Immature natural killer cell (primary cell): ENCODE data around the gene TMEM229B. TPM values are rescaled to one million over a fixed set of nuclear protein-coding genes. Genes with fewer than 3 reads are reported as not detected.

Experiments used
- DNase-seq, 3 donors: peaks; one replicate each; pipeline ENCODE4 v3.0.0; 2022; ENCODE audit warnings: mixed read lengths in 1 of 3
- H3K27ac Mint-ChIP-seq, 6 donors: one replicate each; pipeline ENCODE4 v1.8.0; 2020; ENCODE audit warnings: mixed read lengths in 6 of 6, mild to moderate bottlenecking in 5 of 6, inconsistent platforms in 4 of 6, moderate library complexity in 3 of 6
- H3K27me3 Mint-ChIP-seq, 3 donors: one replicate each; pipeline ENCODE4 v1.8.0; 2020 to 2021; ENCODE audit warnings: low read depth in 3 of 3, mild to moderate bottlenecking in 3 of 3, mixed read lengths in 3 of 3, moderate library complexity in 3 of 3, inconsistent platforms in 1 of 3
- H3K36me3 Mint-ChIP-seq, 3 donors: one replicate each; pipeline ENCODE4 v1.8.0; 2020; ENCODE audit warnings: mixed read lengths in 3 of 3, inconsistent platforms in 2 of 3, mild to moderate bottlenecking in 2 of 3
- H3K4me1 Mint-ChIP-seq, 2 donors: one replicate each; pipeline ENCODE4 v1.8.0; 2020; ENCODE audit warnings: inconsistent platforms in 2 of 2, mild to moderate bottlenecking in 2 of 2, mixed read lengths in 2 of 2, moderate library complexity in 1 of 2
- H3K4me3 Mint-ChIP-seq, 5 donors: one replicate each; pipeline ENCODE4 v1.8.0; 2020; ENCODE audit warnings: mild to moderate bottlenecking in 5 of 5, mixed read lengths in 5 of 5, inconsistent platforms in 3 of 5, moderate library complexity in 3 of 5
- H3K9me3 Mint-ChIP-seq, 6 donors: one replicate each; pipeline ENCODE4 v1.8.0; 2020; ENCODE audit warnings: mild to moderate bottlenecking in 6 of 6, mixed read lengths in 6 of 6, inconsistent platforms in 4 of 6, moderate library complexity in 3 of 6
- polyA plus RNA-seq, 3 donors: library from polyadenylated mRNA; unstranded; fragments of 300-500 nt; fragmentation: Illumina TruSeq; gene quantifications; one replicate each; pipeline ENCODE4 v1.2.3, GENCODE V29; 2021

TMEM229B gene
- polyA plus RNA-seq, 3 donors from 2014 or later: 28.0 to 67.1 (median 35.8) TPM

DNA sequence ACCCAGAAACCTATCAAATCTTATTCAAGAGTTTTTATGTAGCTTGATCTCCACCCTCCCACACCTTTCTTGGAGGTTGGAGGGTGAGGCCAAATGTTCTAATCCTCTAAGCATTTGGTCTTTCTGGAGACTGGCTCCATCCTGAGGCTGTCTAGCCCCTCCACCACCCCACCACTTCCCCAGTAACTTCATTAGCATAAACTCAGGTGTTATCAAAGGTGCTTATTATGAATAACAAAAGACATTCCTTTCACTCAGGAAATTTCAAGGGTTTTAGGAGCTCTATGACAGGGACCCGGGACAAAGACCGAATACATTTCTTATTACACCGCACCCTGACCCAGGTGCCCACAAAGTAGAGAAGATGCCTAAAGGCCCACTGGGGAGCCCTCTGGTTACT, 2.8 kb upstream of the TMEM229B start:
- H3K27ac Mint-ChIP-seq: peak overlapping the region in 5 of 6 donors; percentile 34 to 98 (median 71)
- peaks cover 2 to 11% (median 8%) of the 10 kb centered on the region in 6 donors for H3K9me3 Mint-ChIP-seq
- DNase-seq: no peak
- no peak overlapping the region for H3K4me3 Mint-ChIP-seq
- H3K4me1 Mint-ChIP-seq: peaks cover 42 to 57% of the 10 kb centered on the region in 2 donors
- peaks cover 10 to 26% (median 15%) of the 10 kb centered on the region in 3 donors for H3K36me3 Mint-ChIP-seq
- H3K27me3 Mint-ChIP-seq: peaks cover 4 to 13% (median 7%) of the 10 kb centered on the region in 3 donors

DNA sequence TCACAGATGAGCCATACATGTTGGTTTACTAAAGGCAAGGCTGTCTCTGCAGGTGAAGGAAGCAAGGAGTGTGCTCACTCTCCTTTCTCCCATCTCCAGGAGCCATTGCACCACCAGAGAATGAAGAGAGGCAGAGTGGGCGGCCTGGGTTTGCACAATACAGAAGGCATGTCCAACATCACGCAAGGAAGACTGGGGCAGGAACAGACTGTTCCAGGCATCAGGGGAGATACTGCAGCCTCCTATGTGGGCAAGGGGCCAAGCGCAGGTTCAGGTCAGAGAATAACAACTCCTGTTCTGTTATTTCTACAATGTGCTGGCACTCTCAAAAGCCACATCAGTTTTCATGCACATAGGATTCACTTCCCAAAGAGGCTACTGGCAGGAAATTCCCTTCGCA, 1.7 kb upstream of the TMEM229B start:
- H3K36me3 Mint-ChIP-seq: peaks cover 14 to 37% (median 20%) of the 10 kb centered on the region in 3 donors
- no peak for DNase-seq
- H3K9me3 Mint-ChIP-seq: peaks cover 2 to 11% (median 8%) of the 10 kb centered on the region in 6 donors
- H3K27me3 Mint-ChIP-seq: peaks cover 4 to 13% (median 7%) of the 10 kb centered on the region in 3 donors
- peak overlapping the region; percentile 28 to 98 (median 96) for H3K27ac Mint-ChIP-seq
- H3K4me1 Mint-ChIP-seq: peaks cover 52 to 68% of the 10 kb centered on the region in 2 donors
- H3K4me3 Mint-ChIP-seq: peak overlapping the region in 1 of 5 donors; percentile 83

DNA sequence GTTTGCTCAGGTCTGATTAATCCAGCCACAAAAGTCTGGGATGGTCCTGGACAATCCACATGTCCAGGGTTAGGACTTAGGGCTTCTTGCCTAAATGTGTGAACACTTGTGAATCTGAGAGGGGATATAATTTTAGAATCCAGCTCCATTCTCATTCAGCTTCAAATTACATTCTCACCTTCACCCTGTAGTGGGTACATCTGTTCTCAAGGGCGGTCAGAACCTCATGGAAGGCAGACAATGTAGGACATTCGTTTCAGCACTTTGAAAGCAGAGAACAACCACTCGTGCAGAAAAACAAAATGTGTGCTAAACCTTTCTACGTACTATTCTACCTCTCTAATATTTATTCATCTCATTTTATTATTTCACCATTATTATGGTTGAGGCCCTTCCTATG, 1.2 kb downstream of the TMEM229B start:
- Mint-ChIP-seq H3K4me3 (peak overlapping the region; percentile 93 to 99 (median 98)), H3K4me1 (peaks cover 68 to 82% of the 10 kb centered on the region in 2 donors), H3K9me3 (peaks cover 0 to 2% (median 0%) of the 10 kb centered on the region in 6 donors), H3K27ac (peak overlapping the region; percentile 96 to 99 (median 98)), H3K27me3 (peaks cover 4 to 13% (median 7%) of the 10 kb centered on the region in 3 donors), H3K36me3 (peaks cover 7 to 27% (median 20%) of the 10 kb centered on the region in 3 donors)
- DNase-seq: no peak

DNA sequence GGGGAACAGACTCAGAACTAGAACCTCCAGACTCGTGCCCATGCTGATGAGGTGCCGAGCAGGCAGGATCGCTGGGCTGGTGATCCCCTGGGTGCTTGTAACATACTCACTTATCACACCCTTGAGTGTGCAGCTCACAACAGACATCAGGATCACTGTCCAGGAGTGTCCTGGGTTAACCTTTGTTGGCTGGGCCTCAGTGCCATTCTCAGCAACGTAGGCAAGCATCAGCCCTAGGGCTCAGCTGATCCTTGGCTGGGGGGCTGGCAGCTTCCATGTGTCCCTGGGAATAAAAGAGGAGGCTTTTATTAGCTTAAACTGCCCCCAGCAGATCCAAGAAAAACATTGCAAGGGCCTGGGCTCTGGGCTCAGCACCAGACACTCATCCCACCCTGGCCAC, 1.6 kb downstream of the TMEM229B start:
- Mint-ChIP-seq H3K36me3 (peaks cover 7 to 27% (median 20%) of the 10 kb centered on the region in 3 donors), H3K27me3 (peaks cover 4 to 13% (median 7%) of the 10 kb centered on the region in 3 donors), H3K4me1 (peaks cover 73 to 83% of the 10 kb centered on the region in 2 donors), H3K4me3 (peak overlapping the region in 4 of 5 donors; percentile 27 to 99 (median 95)), H3K27ac (peak overlapping the region; percentile 65 to 99 (median 98)), H3K9me3 (peaks cover 0 to 2% (median 0%) of the 10 kb centered on the region in 6 donors)
- no peak for DNase-seq

DNA sequence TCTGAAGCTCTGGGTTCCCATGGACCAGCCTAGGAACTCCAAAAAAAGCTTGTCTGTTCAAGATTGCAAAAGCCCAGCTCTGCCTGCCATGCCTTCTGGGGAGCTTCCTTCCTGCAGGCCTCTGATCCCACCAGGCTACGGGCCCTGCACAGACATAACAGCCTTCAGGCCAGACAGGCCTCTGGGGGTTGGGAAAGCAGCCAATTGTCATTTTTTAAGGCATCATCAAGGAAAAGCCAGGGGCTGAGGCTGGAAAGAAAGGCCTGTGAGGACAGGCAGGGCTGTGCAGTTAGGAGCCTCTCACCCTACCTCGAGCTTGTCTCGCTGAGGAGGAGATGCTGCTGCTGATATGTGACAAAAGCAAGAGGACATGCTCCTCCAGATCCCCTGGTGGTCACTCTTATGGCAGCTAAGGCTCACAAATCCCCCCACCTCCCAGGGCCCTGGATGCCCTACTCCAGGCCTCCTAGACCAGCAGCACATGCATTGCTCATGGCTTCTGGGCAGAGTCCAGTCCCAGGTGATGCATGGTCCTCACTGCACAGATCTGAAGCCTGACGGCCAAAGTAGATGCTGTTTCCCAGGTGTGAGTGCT, 2.9 kb downstream of the TMEM229B start:
- Mint-ChIP-seq H3K4me3 (peak overlapping the region in 3 of 5 donors; percentile 42 to 65 (median 43)), H3K27ac (peak overlapping the region; percentile 28 to 65 (median 50)), H3K9me3 (no peaks in the 10 kb centered on the region), H3K4me1 (peaks cover 79 to 88% of the 10 kb centered on the region in 2 donors), H3K36me3 (peaks cover 7 to 27% (median 20%) of the 10 kb centered on the region in 3 donors), H3K27me3 (peaks cover 4 to 11% (median 7%) of the 10 kb centered on the region in 3 donors)
- DNase-seq: no peak

DNA sequence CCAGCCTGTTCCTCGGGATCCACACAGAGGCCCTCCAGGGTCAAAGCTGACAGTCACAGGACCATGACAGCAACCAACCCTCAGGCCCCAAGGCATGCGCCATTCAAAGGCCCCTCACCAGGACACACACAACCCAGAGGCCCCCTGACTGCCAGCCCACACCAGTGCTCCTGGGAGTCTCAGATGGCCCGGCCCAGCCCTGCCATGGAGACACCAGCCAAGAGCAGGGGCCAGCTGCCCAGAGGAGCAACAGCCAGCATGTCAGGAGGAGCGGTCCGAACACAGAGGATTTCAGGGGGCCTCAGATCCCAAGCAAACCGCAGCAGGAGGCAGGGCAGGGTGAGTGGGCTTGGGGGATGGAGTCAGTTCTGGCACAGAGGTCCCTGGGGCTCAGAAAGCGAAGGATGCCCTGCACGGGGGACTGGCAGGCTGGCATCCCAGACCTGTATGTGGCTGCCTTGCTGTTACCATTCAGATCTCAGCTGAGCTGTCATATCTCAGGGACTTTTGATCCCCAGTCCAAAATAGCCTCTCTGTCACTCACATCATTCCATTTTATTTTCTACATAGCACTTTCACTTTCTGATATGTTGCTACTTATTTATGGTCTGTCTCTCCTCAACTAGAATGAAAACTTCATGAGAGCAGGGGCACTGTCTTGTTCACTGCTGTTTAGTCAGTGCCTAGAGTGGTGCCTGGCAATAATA, 4.8 kb downstream of the TMEM229B start:
- peaks cover 74 to 82% of the 10 kb centered on the region in 2 donors for H3K4me1 Mint-ChIP-seq
- peaks cover 4 to 10% (median 5%) of the 10 kb centered on the region in 3 donors for H3K27me3 Mint-ChIP-seq
- no peak for DNase-seq
- H3K27ac Mint-ChIP-seq: peak overlapping the region in 4 of 6 donors; percentile 12 to 80 (median 44)
- no peaks in the 10 kb centered on the region for H3K9me3 Mint-ChIP-seq
- H3K36me3 Mint-ChIP-seq: peaks cover 7 to 27% (median 20%) of the 10 kb centered on the region in 3 donors
- peak overlapping the region in 1 of 5 donors; percentile 10 for H3K4me3 Mint-ChIP-seq

DNA sequence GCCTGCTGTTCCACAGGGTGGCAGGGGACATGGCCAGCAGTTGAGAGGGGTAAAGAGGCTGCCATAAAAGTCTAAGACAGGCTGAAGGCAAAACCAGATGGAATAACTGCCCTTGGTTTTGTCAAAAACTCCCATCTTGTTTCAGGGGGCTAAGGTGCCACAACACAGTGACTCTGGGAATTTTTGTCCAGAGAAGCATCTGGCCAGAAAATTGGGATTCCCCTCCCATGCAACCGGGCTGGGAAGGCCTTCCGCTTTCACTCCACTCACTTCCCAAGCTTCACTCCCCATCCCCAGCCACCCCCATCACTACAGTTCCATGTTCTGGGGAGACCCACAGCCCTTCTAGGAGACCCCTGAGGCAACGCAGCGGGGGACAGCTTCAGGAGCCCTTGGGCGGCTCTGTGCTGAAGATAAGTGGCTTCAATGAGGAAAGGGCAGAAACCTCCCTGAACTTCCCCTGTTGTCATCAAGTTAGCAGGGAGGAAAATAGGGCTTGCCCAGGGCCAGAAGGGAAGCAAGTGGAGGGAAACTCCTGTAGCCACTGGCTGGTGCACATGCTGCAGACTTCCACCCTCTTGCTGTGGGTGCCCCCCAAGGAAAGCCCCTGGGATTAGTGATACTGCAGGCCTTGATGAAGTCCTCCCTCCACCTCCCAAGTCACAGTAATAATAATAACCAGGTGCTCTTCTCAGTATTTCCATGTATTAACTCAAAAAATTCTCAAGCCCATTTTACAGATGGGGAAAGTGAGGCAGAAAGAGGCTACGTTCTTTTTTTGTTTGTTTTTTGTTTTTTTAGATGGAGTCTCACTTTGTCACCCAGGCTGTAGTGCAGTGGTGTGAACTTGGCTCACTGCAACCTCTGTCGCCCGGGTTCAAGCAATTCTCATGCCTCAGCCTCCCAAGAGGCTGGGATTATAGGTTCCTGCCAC, 6.0 kb downstream of the TMEM229B start:
- Mint-ChIP-seq H3K27ac (peak overlapping the region in 2 of 6 donors; percentile 11 to 75), H3K4me1 (peaks cover 74 to 82% of the 10 kb centered on the region in 2 donors), H3K4me3 (peak overlapping the region in 1 of 5 donors; percentile 3)

DNA sequence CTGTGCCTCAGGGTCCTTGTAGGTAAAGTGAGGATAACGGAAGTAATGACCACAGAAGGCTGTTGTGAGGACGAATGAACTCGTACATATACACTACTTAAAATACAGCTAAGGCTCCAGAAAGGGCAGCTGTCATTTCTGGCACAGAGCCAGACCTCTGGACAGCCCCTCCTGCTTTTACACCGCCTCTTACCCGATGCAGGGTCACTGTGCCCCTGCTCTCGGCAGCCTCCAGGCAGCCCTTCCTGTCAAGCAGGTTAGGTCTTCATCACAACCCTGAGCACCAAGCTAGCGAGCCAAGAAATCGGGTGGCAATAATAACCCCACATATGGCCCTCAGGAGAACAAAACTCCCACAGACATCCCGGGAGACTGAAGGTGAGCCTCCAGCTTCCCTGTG, 8.5 kb downstream of the TMEM229B start:
- H3K27ac Mint-ChIP-seq: peak overlapping the region in 3 of 6 donors; percentile 74 to 79 (median 76)

More for the DNA sequence above, 6.0 kb downstream of the TMEM229B start:
- Mint-ChIP-seq H3K9me3 (no peaks in the 10 kb centered on the region), H3K36me3 (peaks cover 15 to 27% (median 23%) of the 10 kb centered on the region in 3 donors), H3K27me3 (no peaks in the 10 kb centered on the region)
- no peak for DNase-seq

DNA sequence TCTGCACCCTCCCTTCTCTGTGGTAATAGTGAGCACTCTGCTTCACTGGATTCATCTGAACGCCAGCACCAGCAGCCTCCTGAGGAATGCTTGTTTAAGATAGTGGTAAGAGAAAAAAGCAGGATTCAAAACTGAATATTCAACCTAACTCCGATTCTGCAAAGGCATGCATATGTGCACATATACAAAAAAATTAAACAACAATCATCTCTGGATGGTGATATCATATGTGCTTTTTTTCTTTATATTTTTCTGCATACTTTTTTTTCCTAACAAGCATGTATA, 9.8 kb downstream of the TMEM229B start:
- Mint-ChIP-seq H3K4me3 (no peak overlapping the region), H3K4me1 (peaks cover 56 to 70% of the 10 kb centered on the region in 2 donors), H3K36me3 (peaks cover 14 to 19% (median 15%) of the 10 kb centered on the region in 3 donors), H3K27me3 (peaks cover 0 to 2% (median 0%) of the 10 kb centered on the region in 3 donors), H3K27ac (peak overlapping the region in 5 of 6 donors; percentile 2 to 29 (median 18)), H3K9me3 (no peaks in the 10 kb centered on the region)
- DNase-seq: no peak

More for the DNA sequence above, 8.5 kb downstream of the TMEM229B start:
- DNase-seq: no peak
- Mint-ChIP-seq H3K4me3 (no peak overlapping the region), H3K36me3 (peaks cover 12 to 24% (median 13%) of the 10 kb centered on the region in 3 donors), H3K9me3 (no peaks in the 10 kb centered on the region), H3K27me3 (peaks cover 0 to 2% (median 0%) of the 10 kb centered on the region in 3 donors), H3K4me1 (peaks cover 62 to 75% of the 10 kb centered on the region in 2 donors)

DNA sequence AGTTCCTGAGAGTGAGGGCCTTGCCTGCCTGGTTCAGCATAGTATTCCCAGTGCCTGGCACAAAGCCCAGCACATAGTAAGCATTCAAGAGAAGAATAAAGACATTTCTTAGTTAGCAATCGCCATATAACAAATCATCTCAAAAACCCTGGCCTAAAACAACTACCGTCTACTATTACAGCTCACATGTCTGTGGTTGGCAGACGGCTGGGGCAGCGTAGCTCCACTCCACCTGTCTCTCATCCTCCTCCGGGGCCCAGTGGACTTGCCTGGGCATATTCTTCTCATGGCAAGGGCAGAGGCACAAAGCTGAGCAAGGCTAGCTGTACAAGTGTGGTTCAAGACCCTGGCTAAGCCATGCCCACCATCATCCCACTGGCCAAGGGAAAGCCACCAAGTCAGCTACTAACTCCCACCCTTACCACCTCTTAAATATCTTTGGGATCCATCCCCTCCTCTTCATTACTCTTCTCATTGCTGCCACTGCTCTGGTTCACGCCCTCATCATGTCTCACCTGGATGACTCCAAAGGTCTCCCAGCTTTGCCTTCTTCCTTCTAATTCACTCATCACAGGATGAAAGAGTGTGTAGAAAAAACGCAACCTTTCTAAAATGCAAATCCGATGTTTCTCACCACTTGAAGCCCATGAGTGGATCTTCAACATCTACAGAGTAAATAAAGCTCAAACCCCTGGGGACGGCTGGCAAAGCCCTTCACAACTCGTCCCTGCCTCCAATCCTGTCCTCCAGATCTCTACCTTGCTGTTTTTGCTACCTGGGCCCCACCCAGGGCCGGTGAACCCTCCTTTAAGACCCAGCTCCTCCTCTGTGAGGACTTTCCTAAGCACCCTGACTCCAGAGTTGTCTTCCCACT, 10.4 kb downstream of the TMEM229B start:
- Mint-ChIP-seq H3K27ac (peak overlapping the region; percentile 12 to 69 (median 26)), H3K9me3 (no peaks in the 10 kb centered on the region), H3K4me1 (peaks cover 55 to 65% of the 10 kb centered on the region in 2 donors), H3K4me3 (no peak overlapping the region), H3K27me3 (peaks cover 0 to 2% (median 0%) of the 10 kb centered on the region in 3 donors), H3K36me3 (peaks cover 14 to 19% (median 15%) of the 10 kb centered on the region in 3 donors)
- DNase-seq: no peak

DNA sequence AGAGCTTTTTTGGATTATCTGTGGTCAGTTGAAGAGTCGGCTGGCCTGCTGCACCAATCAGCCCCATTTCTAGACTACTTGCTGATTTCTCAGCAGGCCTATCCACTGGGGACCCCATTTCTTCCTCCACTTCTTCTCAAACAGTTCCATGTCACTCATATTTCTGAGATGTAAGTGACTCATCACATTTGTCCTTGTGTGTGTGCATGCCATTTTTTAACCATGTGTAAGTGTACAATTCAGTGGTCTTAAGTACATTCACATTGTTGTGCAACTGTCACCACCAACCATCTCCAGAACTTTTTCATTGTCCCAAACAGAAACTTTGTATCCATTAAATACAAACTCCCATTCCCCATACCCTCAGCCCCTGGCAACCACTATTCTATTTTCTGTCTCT, 14.2 kb downstream of the TMEM229B start:
- H3K36me3 Mint-ChIP-seq: peaks cover 15 to 19% (median 18%) of the 10 kb centered on the region in 3 donors
- DNase-seq: no peak
- H3K27ac Mint-ChIP-seq: peak overlapping the region in 5 of 6 donors; percentile 31 to 45 (median 37)
- no peak overlapping the region for H3K4me3 Mint-ChIP-seq
- H3K4me1 Mint-ChIP-seq: peaks cover 35 to 58% of the 10 kb centered on the region in 2 donors
- peaks cover 0 to 2% (median 0%) of the 10 kb centered on the region in 3 donors for H3K27me3 Mint-ChIP-seq
- no peaks in the 10 kb centered on the region for H3K9me3 Mint-ChIP-seq

DNA sequence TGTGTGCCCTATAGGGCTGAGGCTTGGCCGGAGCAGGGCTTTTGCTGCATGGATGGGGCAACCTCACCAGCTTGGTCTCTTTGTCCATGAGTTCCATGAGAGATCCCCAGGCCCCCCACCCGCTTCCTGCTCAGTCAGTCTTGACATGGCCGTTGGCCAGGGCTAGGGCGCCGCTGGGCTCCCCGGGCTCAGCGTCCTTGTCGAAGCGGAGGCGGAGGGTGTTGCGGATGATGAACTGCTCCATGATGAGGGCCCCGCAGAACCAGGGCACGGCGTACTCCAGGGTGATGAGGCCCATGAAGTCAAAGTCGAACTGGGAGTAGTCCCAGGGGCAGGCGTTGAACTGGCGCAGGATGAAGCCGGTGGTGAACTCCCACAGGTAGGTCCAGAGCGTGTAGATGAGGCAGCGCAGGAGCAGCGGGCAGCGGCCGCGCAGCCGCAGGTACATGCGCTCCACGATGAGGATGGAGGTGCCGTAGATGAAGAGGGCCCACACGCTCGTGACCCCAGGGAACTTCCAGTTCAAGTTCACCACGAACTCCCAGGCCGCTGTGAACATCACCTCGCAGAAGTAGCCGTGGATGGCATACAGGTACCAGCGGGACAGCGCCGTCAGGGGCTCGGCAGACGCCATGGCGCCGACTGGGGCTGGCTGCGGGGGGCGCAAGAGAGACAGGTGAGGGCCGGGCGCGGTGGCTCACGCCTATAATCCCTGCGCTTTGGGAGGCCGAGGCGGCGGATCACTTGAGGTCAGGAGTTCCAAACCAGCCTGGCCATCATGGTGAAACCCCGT, 15.0 kb downstream of the TMEM229B start:
- H3K27ac Mint-ChIP-seq: no peak overlapping the region
- peaks cover 36 to 61% of the 10 kb centered on the region in 2 donors for H3K4me1 Mint-ChIP-seq
- H3K9me3 Mint-ChIP-seq: no peaks in the 10 kb centered on the region
- peaks cover 12 to 18% (median 16%) of the 10 kb centered on the region in 3 donors for H3K36me3 Mint-ChIP-seq
- no peak for DNase-seq
- peaks cover 0 to 2% (median 0%) of the 10 kb centered on the region in 3 donors for H3K27me3 Mint-ChIP-seq
- H3K4me3 Mint-ChIP-seq: no peak overlapping the region
